BLaER1 treated with 17β-estradiol and CSF1 and Interleukin-3, amounts not matched to agents 10 nM and 100 nM (cell line): ENCODE results near the gene HEG1.

Source experiments
- H3K27ac ChIP-seq, 11 experiments: shearing (Covaris generic); formaldehyde crosslinking; 2 replicates each; pipeline ENCODE4 v1.8.1; 2022
- H3K27me3 ChIP-seq, 11 experiments: shearing (Covaris generic); formaldehyde crosslinking; 2 replicates each; pipeline ENCODE4 v1.8.1; 2022
- H3K36me3 ChIP-seq, 11 experiments: shearing (Covaris generic); formaldehyde crosslinking; 2 replicates each; pipeline ENCODE4 v1.8.1; 2022
- H3K4me1 ChIP-seq, 10 experiments: shearing (Covaris generic); formaldehyde crosslinking; 2 replicates each; pipeline ENCODE4 v1.8.1; 2022
- H3K4me2 ChIP-seq, 11 experiments: shearing (Covaris generic); formaldehyde crosslinking; 2 replicates each; pipeline ENCODE4 v1.8.1; 2022
- H3K4me3 ChIP-seq, 10 experiments: shearing (Covaris generic); formaldehyde crosslinking; 2 replicates each; pipeline ENCODE4 v1.8.1; 2022
- H3K9ac ChIP-seq, 11 experiments: shearing (Covaris generic); formaldehyde crosslinking; 2 replicates each; pipeline ENCODE4 v1.8.1; 2022
- H3K9me3 ChIP-seq, 11 experiments: shearing (Covaris generic); formaldehyde crosslinking; replicated peaks in 1 of 11; 2 replicates each; pipeline ENCODE4 v1.8.1; 2022
- H4K20me1 ChIP-seq, 11 experiments: shearing (Covaris generic); formaldehyde crosslinking; 2 replicates each; pipeline ENCODE4 v1.8.1; 2022
- Cebpa-rat ChIP-seq, 11 experiments: shearing (Covaris generic); IDR thresholded peaks; 2 replicates each; pipeline ENCODE4 v1.8.1; 2022

HEG1 gene

DNA sequence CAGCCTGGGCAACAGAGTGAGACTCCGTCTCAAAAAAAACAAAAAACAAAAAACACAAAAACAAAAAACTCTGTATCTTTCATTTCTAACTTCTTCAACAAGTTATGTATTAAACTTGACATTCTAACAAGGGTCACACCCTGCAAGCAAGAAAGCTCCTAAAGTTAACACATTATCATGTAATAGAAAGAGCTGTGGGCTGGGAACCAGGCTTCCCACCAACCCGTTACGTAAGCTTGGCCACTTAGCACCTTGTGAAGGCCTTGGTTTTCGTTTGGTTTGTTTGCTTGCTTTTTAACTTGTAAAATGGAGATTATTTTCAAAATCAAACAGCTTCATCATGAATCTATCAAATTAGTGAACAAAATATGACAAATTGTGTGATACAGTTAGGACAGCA is 47.0 kb downstream of the HEG1 start:
- H4K20me1 ChIP-seq = peaks cover 0 to 4% (median 0%) of the 10 kb centered on the region in 11 experiments; a peak in 1 of 22 replicates
- H3K4me1 ChIP-seq = peaks cover 0 to 10% (median 7%) of the 10 kb centered on the region in 10 experiments; a peak in 13 of 20 replicates
- no peak overlapping the region for H3K27ac ChIP-seq
- TF ChIP-seq Cebpa-rat (IDR thresholded peaks at IDR 0.05) = no peak
- H3K9ac ChIP-seq = no peak overlapping the region
- H3K4me2 ChIP-seq = no peak overlapping the region
- no peaks in the 10 kb centered on the region for H3K27me3 ChIP-seq
- no peaks in the 10 kb centered on the region for H3K9me3 ChIP-seq
- peaks cover 58 to 97% (median 87%) of the 10 kb centered on the region in 11 experiments for H3K36me3 ChIP-seq
- no peak overlapping the region for H3K4me3 ChIP-seq

DNA sequence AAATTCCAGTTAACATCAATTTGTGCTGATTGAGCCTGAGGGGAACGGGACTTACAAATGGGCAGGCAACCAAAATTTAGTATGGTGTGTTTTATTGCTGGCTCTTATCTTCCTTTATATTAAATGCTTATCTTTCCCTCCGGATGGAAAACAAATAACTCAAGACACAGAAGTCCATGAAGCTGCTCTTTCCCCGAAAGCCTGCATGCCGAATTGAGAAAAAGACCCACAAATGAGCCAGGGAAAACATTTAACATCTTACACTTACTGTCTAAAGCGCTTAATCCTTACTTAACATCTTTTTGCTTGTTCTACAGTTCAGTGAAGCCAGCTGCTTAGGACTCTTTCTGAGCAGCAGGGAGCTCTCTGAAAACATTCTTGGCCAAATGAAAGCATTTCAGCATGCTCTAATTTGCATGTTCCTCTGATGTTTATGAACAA is 49.5 kb downstream of the HEG1 start:
- no peak overlapping the region for H3K27ac ChIP-seq
- H4K20me1 ChIP-seq = peaks cover 0 to 2% (median 0%) of the 10 kb centered on the region in 11 experiments; a peak in 1 of 22 replicates
- no peak overlapping the region for H3K9ac ChIP-seq
- no peak overlapping the region for H3K4me2 ChIP-seq
- H3K36me3 ChIP-seq = peaks cover 56 to 97% (median 85%) of the 10 kb centered on the region in 11 experiments
- no peaks in the 10 kb centered on the region for H3K27me3 ChIP-seq
- no peak for TF ChIP-seq Cebpa-rat (IDR thresholded peaks at IDR 0.05)
- H3K4me1 ChIP-seq = peaks cover 0 to 10% (median 7%) of the 10 kb centered on the region in 10 experiments; a peak in 13 of 20 replicates
- H3K9me3 ChIP-seq = no peaks in the 10 kb centered on the region
- no peak overlapping the region for H3K4me3 ChIP-seq

- no peak for TF ChIP-seq Cebpa-rat (IDR thresholded peaks at IDR 0.05)
- no peaks in the 10 kb centered on the region for H3K27me3 ChIP-seq
- H3K36me3 ChIP-seq = peaks cover 54 to 98% (median 87%) of the 10 kb centered on the region in 11 experiments
- no peaks in the 10 kb centered on the region for H3K9me3 ChIP-seq
- peaks cover 0 to 9% (median 6%) of the 10 kb centered on the region in 10 experiments; a peak in 13 of 20 replicates for H3K4me1 ChIP-seq
- no peak overlapping the region for H3K4me3 ChIP-seq
- no peak overlapping the region for H3K9ac ChIP-seq
- H4K20me1 ChIP-seq = no peaks in the 10 kb centered on the region
- H3K27ac ChIP-seq = no peak overlapping the region
- peak overlapping the region in 2 of 11 experiments; percentile 16 to 23; a peak in 1 of 22 replicates for H3K4me2 ChIP-seq
Measured at GRCh38 chr3:125005676-125006075, 50.1 kb downstream of the HEG1 start.

- Histone ChIP-seq H3K9ac (no peak overlapping the region), H3K9me3 (no peaks in the 10 kb centered on the region), H3K4me1 (peaks cover 0 to 7% (median 2%) of the 10 kb centered on the region in 10 experiments; a peak in 13 of 20 replicates), H3K36me3 (peaks cover 50 to 97% (median 86%) of the 10 kb centered on the region in 11 experiments), H3K4me3 (no peak overlapping the region), H3K27ac (no peak overlapping the region), H4K20me1 (no peaks in the 10 kb centered on the region), H3K4me2 (0 out of 22 replicates have a peak overlapping the region, but pooled peaks of 2 of the 11 experiments have one; percentile 16 to 23), H3K27me3 (no peaks in the 10 kb centered on the region)
- no peak for TF ChIP-seq Cebpa-rat (IDR thresholded peaks at IDR 0.05)
Measured at GRCh38 chr3:125005222-125005621, 50.6 kb downstream of the HEG1 start.

DNA sequence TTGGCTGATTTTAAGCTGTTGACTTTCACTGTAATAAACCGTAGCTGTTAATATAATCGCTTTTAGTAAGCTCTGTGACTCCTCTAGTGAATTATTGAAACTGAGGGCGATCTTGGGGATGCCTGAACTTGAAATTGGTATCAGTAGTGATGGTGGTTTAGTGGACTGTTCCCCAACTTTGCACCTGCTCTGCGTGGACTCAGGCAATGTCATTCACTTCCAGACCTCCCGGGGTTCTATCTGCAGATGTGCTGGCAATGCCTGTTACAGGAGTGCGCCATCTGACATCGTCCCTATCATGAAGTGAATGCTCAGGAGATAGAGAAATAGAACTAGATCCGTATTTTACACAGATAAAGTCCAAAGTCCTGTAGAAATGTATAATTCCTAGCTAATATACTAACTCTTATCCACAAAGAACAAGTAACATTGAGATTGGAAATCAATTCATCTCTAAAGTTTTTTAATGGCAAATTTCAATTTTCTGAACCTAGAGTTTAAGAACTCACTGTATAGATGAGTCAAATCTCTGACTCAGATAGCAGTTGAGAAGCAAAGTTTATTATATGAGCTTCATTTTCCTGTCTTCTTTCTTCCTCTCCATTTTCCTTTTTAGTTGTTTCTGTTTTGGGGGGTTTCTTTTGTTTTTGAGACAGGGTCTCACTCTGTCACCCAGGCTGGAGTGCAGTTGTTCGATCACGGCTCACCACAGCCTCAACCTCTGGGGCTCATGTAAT is 51.8 kb downstream of the HEG1 start:
- no peak for TF ChIP-seq Cebpa-rat (IDR thresholded peaks at IDR 0.05)
- Histone ChIP-seq H3K27ac (no peak overlapping the region), H4K20me1 (no peaks in the 10 kb centered on the region), H3K9me3 (no peaks in the 10 kb centered on the region), H3K4me3 (no peak overlapping the region), H3K4me2 (no peak overlapping the region), H3K9ac (no peak overlapping the region), H3K36me3 (peaks cover 41 to 94% (median 84%) of the 10 kb centered on the region in 11 experiments; a peak in 21 of 22 replicates), H3K4me1 (peaks cover 0 to 7% (median 0%) of the 10 kb centered on the region in 10 experiments; a peak in 5 of 20 replicates), H3K27me3 (no peaks in the 10 kb centered on the region)

DNA sequence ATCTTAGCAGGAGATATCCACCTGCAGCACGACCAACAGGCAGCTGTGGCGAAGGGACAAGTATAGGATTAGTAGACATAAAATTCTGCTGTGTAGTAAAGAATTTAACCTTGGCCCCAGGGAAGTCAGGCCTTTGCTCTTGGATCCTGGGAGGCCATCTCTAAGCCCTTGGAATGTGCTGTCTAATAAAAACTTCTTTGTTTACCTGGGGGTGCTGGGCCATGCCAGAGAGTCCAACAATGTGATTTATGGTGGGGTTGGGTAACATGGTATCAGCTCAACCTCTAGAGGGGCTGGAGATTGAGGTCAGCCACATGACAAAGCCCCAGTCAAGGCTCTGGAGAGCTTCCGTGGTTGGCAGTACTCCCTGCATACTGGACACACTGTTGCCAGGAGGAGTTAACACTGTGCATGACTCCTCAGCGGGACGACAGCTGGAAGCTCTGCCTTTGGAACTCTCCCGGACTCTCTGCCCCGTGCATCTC is 52.4 kb downstream of the HEG1 start:
- Histone ChIP-seq H3K27ac (no peak overlapping the region), H3K9me3 (no peaks in the 10 kb centered on the region), H3K4me3 (no peak overlapping the region), H3K4me2 (no peak overlapping the region), H3K36me3 (peaks cover 41 to 89% (median 81%) of the 10 kb centered on the region in 11 experiments; a peak in 21 of 22 replicates), H3K9ac (no peak overlapping the region), H3K27me3 (no peaks in the 10 kb centered on the region), H3K4me1 (peaks cover 0 to 7% (median 0%) of the 10 kb centered on the region in 10 experiments; a peak in 5 of 20 replicates), H4K20me1 (no peaks in the 10 kb centered on the region)
- no peak for TF ChIP-seq Cebpa-rat (IDR thresholded peaks at IDR 0.05)

- Histone ChIP-seq H3K27ac (no peak overlapping the region), H3K4me1 (peaks cover 0 to 7% (median 0%) of the 10 kb centered on the region in 10 experiments; a peak in 5 of 20 replicates), H3K36me3 (peaks cover 39 to 89% (median 76%) of the 10 kb centered on the region in 11 experiments; a peak in 21 of 22 replicates), H3K27me3 (no peaks in the 10 kb centered on the region), H3K4me3 (no peak overlapping the region), H4K20me1 (no peaks in the 10 kb centered on the region), H3K9me3 (no peaks in the 10 kb centered on the region), H3K9ac (no peak overlapping the region), H3K4me2 (no peak overlapping the region)
- TF ChIP-seq Cebpa-rat (IDR thresholded peaks at IDR 0.05) = no peak
Measured at GRCh38 chr3:125002414-125003368, 53.1 kb downstream of the HEG1 start.

GRCh38 chr3:125001557-125002413 is 54.0 kb downstream of the HEG1 start:
- peaks cover 39 to 92% (median 80%) of the 10 kb centered on the region in 11 experiments; a peak in 21 of 22 replicates for H3K36me3 ChIP-seq
- H3K27ac ChIP-seq = no peak overlapping the region
- no peaks in the 10 kb centered on the region for H4K20me1 ChIP-seq
- no peak overlapping the region for H3K4me2 ChIP-seq
- no peak overlapping the region for H3K9ac ChIP-seq
- H3K9me3 ChIP-seq = no peaks in the 10 kb centered on the region
- no peak for TF ChIP-seq Cebpa-rat (IDR thresholded peaks at IDR 0.05)
- peaks cover 0 to 7% (median 0%) of the 10 kb centered on the region in 10 experiments; a peak in 5 of 20 replicates for H3K4me1 ChIP-seq
- H3K27me3 ChIP-seq = no peaks in the 10 kb centered on the region
- no peak overlapping the region for H3K4me3 ChIP-seq
